GM19238 (cell line): Measurements from ENCODE around the gene VWA5B2.

ENCODE experiments used
- DNase-seq: peaks from one replicate; pipeline ENCODE4 v3.0.0; 2011; ENCODE audit warnings: low spot score; ENCODE audit not compliant: insufficient read length

The VWA5B2 gene

GRCh38 chr3:184223946-184224345 is 5.4 kb upstream of the VWA5B2 start:
- DNase-seq: no peak

GRCh38 chr3:184227481-184227935 is 1.9 kb upstream of the VWA5B2 start:
- peak; percentile 69 for DNase-seq

GRCh38 chr3:184228376-184229137 is 828 bp upstream of the VWA5B2 start:
- DNase-seq: no peak

DNA sequence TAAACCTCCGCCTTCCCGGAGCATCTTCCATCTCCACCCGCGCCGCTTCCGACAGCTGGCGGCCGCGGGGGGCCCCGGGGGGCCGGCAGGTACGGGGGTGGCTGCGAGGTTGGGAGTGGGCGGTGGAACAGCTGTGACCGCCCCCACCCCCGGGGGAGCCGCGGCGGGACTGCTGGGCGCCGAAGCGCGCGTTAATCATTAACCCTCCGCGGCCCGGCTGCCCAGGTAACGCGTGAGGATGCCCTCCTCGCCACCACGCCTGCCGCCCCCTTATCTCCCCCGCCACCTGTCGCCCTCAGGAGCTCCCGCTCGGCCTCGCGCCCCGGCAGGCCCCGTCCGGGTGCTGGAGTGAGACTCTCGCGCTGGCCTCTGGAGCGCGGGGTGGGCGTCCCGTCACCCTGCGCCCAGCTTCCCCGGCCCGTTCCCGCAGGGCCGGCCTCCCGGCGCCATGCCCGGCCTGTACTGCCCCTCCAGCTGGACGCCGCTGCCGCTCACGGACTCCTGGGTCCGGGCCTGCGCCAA is 757 bp downstream of the VWA5B2 start:
- DNase-seq: peak; percentile 58

DNA sequence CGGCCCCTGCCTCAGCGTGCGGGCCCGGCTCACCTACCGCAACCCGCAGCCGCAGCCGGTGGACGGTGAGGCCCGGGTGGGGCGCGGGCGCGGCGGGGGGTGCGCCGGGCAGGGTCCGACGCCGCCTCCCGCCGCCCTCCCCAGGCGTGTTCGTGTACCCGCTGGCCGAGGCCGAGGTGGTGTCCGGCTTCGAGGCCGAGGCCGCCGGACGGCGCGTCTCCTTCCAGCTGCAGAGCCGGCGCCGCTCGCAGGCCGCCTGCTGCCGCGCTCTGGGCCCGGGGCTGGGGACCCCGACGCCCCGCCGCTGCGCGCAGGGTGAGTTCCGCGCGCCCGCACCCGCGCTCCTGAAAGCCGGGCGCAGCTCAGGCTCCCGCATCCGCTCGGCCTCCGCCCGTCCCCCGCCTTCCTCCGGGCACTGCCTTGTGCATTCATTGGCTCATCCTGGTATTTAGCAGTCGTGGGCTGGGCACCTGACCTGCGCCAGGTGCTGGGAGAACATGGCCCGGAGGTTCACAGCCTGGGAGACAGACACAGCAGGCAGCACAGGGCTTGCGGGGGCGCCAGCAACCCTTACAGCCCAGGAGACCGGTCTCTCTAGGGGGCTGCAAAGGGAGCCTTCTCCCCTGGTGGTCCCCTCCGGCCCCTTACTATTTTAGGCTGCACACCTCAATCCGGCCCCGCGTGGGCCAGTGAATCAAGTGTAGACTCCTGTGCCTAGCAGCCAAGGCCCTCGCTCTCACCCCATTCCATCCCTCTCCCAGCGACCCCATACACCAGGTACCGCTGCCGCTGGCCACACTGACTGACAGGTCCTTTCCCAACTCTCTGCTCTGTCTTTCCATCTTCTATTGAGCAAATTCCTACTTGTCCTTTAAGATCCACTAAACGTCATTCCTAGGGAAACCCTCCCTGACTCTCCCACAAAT is 1.5 kb downstream of the VWA5B2 start:
- no peak for DNase-seq

DNA sequence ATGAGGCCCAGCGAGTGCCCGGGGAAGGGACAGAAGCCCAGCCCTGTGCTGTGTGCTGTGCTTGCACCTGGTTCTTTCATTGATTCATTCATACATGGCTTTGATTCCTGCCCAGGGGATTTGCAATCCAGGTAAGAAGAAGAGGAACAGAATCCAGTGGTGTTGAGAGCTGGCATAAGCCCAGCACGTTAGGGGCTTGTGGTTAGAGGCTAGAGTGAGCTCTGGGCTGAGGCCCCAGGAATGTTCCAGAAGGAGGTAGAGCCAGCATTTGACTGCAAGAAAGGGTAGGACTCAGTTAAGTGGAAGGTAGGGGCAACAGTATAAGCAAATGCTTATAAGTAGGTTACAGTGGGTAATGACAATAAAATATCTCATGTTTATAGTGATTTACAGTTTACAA is 2.3 kb downstream of the VWA5B2 start:
- no peak for DNase-seq

GRCh38 chr3:184233127-184233843 is 3.9 kb downstream of the VWA5B2 start:
- DNase-seq: no peak

- DNase-seq: no peak
These were observed 4.8 kb downstream of the VWA5B2 start for GRCh38 chr3:184234224-184234623.

- DNase-seq: no peak
These were observed 5.4 kb downstream of the VWA5B2 start for GRCh38 chr3:184234671-184235380.

DNA sequence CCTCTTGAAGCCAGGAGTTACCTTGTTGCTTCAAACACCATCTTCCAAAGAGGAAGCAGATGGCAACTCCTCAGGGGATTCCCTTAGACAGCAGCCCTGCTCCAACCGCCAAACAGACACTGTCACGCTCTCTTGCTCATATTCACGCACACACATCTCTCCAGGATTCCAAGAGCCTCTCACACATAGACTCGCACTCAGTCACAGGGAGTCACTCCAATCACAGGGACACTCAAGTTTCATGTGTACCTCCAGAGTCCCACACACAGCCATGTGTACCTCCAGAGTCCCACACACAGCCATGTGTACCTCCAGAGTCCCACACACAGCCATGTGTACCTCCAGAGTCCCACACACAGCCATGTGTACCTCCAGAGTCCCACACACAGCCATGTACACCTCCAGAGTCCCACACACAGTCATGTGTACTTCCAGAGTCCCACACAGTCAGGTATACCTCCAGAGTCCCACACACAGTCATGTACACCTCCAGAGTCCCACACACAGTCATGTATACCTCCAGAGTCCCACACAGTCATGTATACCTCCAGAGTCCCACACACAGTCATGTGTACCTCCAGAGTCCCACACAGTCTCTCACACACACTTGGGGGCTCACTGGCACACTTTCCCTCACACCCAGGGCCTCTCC is 6.1 kb downstream of the VWA5B2 start:
- DNase-seq: no peak

GRCh38 chr3:184236033-184236410 is 6.6 kb downstream of the VWA5B2 start:
- no peak for DNase-seq

- no peak for DNase-seq
These were observed 7.3 kb downstream of the VWA5B2 start for GRCh38 chr3:184236636-184237035.

DNA sequence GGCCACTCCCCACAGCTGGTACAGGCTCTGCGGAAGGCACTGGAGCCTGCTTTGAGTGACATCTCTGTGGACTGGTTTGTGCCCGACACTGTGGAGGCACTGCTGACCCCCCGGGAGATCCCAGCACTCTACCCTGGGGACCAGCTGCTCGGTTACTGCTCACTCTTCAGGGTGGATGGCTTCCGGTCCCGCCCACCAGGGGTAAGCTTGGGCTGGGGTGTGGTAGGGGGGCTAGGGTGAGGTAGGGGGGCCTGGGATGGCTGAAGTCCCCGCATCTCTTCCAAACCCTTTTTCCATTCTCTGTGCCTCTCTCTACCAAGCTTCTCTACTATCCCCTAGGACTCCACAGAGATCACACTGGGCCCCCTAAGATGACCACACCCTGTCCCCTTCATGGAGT is 7.8 kb downstream of the VWA5B2 start:
- no peak for DNase-seq

DNA sequence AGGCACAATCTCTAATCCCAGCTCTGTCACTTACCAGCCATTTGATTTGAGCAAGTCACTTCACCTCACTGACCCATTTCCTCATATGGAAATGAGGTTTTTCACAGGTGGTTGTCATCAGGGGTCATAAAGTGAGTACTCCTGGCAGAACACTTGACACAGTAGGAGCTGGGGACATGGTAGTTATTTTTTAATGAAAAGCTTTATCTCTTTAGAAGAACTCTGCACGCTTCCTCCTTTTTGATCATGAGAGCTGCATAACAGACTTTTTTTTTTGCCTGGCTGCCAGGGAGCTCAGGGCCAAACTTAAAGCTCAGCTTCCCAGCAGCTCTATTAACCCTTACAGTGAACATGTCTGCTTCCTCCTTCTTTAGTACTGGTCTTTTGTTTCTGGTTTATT is 8.4 kb downstream of the VWA5B2 start:
- no peak for DNase-seq

DNA sequence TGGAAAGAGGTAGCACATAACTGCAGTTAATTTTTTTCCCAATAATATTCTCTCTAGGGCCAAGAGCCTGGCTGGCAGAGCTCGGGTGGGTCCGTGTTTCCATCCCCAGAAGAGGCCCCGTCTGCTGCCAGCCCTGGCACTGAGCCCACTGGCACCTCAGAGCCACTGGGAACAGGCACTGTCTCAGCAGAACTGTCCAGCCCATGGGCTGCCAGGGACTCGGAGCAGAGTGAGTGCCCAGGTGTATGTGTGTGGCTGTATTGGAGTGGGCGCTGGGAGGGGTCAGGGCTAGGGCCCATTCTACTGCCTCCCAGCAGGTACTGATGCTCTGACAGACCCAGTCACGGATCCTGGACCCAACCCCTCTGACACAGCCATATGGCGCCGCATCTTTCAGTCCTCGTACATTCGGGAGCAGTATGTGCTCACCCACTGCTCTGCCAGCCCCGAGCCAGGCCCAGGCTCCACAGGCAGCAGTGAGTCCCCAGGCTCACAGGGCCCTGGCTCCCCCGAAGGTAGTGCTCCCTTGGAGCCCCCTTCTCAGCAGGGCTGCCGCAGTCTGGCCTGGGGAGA is 8.9 kb downstream of the VWA5B2 start:
- DNase-seq: no peak

- DNase-seq: no peak
These were observed 9.8 kb downstream of the VWA5B2 start for GRCh38 chr3:184239221-184239620.

DNA sequence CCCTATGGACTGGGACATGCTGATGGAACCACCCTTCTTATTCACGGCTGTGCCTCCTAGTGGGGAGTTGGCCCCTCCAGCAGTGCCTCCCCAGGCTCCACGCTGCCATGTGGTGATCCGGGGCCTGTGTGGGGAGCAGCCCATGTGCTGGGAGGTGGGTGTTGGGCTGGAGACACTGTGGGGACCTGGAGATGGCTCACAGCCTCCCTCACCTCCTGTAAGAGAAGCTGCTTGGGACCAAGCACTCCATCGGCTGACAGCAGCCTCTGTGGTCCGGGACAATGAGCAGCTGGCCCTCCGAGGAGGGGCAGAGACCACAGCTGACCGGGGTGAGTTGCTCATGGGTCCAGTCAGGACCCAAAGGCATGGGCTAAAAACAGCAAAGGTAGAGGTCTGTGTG is 10.3 kb downstream of the VWA5B2 start:
- no peak for DNase-seq

DNA sequence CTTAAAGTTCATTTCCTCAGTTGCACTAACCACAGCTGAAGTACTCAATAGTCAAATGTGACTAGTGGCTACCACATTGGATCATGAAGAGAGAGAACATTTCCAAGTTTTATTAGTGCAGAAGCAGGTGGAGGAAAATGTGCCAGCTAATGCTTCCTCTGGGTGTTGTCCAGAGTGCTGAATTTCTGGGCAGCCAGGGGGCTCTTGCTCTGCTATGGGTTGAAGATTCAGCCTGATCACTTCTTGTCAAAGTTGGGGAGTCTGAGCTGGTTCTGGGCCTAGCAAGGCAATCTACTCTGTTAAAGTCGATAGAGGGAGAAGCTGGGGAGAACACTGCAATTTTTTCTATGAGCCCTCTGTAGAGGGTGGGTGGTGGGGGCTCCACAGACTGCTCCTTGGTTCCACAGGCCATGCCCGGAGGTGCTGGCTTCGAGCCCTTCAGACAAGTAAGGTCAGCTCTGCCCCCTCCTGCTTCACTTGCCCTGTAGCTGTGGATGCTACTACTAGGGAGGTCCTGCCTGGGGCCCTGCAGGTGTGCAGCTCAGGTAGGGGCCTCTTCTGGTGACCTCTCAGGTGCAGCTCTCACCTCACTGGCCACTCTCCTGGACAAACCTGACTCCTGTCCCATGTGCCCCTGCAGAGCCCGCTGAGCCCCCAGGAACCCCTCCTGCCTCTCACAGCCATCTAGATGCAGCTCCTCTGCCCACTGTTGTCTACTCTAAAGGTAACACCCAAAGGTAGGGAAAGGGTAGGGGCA is 11.2 kb downstream of the VWA5B2 start:
- no peak for DNase-seq

DNA sequence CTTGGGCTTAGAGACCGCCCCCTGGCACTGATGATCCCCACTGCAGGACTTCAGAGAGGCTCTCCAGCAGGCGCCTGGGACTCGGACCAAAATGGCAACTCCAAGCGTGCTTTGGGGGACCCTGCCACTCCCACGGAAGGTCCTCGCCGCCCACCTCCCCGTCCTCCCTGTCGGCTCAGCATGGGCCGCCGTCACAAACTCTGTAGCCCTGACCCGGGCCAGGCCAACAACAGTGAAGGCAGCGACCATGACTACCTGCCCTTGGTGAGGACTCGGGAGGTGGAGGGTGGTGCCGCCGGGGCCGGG is 11.7 kb downstream of the VWA5B2 start:
- DNase-seq: no peak
